Endothelial cell (in vitro differentiated cells): ENCODE measurements around the gene SRMS. TPM values are rescaled to one million over a fixed set of nuclear protein-coding genes. Genes with fewer than 3 reads are reported as not detected.

ENCODE experiments used
- DNase-seq: peaks from one replicate; pipeline ENCODE4 v3.0.0; 2021; ENCODE audit warnings: low spot score
- H3K27ac Mint-ChIP-seq: one replicate; pipeline ENCODE4 v1.8.0; 2021; ENCODE audit warnings: mixed read lengths, inconsistent platforms; ENCODE audit not compliant: unreplicated experiment
- H3K27me3 Mint-ChIP-seq: one replicate; pipeline ENCODE4 v1.8.0; 2021; ENCODE audit warnings: mild to moderate bottlenecking, moderate library complexity, mixed read lengths, inconsistent platforms; ENCODE audit not compliant: unreplicated experiment
- H3K36me3 Mint-ChIP-seq: one replicate; pipeline ENCODE4 v1.8.0; 2021; ENCODE audit warnings: mild to moderate bottlenecking, low read depth, mixed read lengths, inconsistent platforms; ENCODE audit not compliant: unreplicated experiment
- H3K4me1 Mint-ChIP-seq: one replicate; pipeline ENCODE4 v1.8.0; 2021; ENCODE audit warnings: mild to moderate bottlenecking, mixed read lengths, inconsistent platforms; ENCODE audit not compliant: unreplicated experiment
- H3K4me3 Mint-ChIP-seq: one replicate; pipeline ENCODE4 v1.8.0; 2021; ENCODE audit warnings: mild to moderate bottlenecking, mixed read lengths, inconsistent platforms; ENCODE audit not compliant: unreplicated experiment
- H3K9me3 Mint-ChIP-seq: one replicate; pipeline ENCODE4 v1.8.0; 2021; ENCODE audit warnings: mixed read lengths, inconsistent platforms; ENCODE audit not compliant: unreplicated experiment
- CTCF ChIP-seq: fragments of 200-600 bp; sonication (generic); IDR thresholded peaks from one replicate; pipeline ENCODE4 v1.5.0; 2021; ENCODE audit warnings: antibody characterized with exemption; ENCODE audit not compliant: unreplicated experiment
- total RNA-seq: library from RNA; stranded (reverse); fragmentation: NEBNext Ultra II Directional; extraction: Animal tissue kit (Norgen Biotek cat#: 25700); gene quantifications from one replicate; pipeline ENCODE4 v1.2.1, GENCODE V29; 2021; ENCODE audit not compliant: unreplicated experiment

The SRMS gene
- total RNA-seq, 1 donor from 2014 or later: not detected

DNA sequence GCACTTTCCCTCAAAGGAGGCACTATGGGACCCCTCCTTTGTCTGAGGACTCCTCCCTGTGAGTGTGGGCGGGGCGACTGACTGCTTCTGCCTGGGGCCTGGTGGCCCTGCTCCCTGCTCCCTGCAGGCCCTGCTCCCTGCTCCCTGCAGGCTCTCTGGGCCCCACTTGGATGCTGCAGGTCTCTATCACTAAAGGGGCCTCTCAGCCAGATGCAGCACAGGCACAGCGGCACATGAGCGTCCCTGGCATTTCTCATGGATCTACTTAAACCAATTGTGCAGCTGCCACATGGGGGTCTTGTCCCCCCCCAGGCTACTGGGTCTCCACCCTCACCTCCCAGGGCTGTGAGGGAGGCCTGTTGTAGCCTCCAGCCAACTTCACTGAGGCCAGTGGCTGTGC lies 56.5 kb downstream of the SRMS start:
- H3K4me3 Mint-ChIP-seq: no peak overlapping the region
- no peak for TF ChIP-seq CTCF
- no peak overlapping the region for H3K27ac Mint-ChIP-seq
- no peaks in the 10 kb centered on the region for H3K9me3 Mint-ChIP-seq
- peaks cover 15% of the 10 kb centered on the region for H3K36me3 Mint-ChIP-seq
- DNase-seq: no peak
- no peaks in the 10 kb centered on the region for H3K4me1 Mint-ChIP-seq
- peaks cover 7% of the 10 kb centered on the region for H3K27me3 Mint-ChIP-seq

Other genes with a start within 250 kb of the SRMS start
- gene CHRNA4, start 186.4 kb downstream of the SRMS start, total RNA-seq: 2.6 TPM
- 3.2 TPM for gene KCNQ2, start 75.1 kb downstream of the SRMS start, total RNA-seq
- 0.31 TPM for gene EEF1A2, start 48.7 kb downstream of the SRMS start, total RNA-seq
- gene PPDPF, start 27.0 kb downstream of the SRMS start, total RNA-seq: 151 TPM
- not detected for gene PTK6, start 10.4 kb downstream of the SRMS start, total RNA-seq
- gene FNDC11, start 6.4 kb upstream of the SRMS start, total RNA-seq: 1.3 TPM
- gene HELZ2, start 26.5 kb upstream of the SRMS start, total RNA-seq: 15.3 TPM
- gene GMEB2, start 79.4 kb upstream of the SRMS start, total RNA-seq: 11.2 TPM
- 12.8 TPM for gene STMN3, start 105.7 kb upstream of the SRMS start, total RNA-seq
- gene RTEL1, start 110.6 kb upstream of the SRMS start, total RNA-seq: 20.2 TPM
- not detected for gene TNFRSF6B, start 148.9 kb upstream of the SRMS start, total RNA-seq
- gene ARFRP1, start 160.2 kb upstream of the SRMS start, total RNA-seq: 33.4 TPM
- gene ZGPAT, start 160.3 kb upstream of the SRMS start, total RNA-seq: 34.9 TPM
- gene LIME1, start 188.9 kb upstream of the SRMS start, total RNA-seq: 8.1 TPM
- gene SLC2A4RG, start 192.0 kb upstream of the SRMS start, total RNA-seq: 69.6 TPM